Heart left ventricle (tissue), 13 donors: Measurements from ENCODE around the gene BAIAP2L1.

ENCODE experiments used
- CTCF ChIP-seq, 12 donors: fragments of 200-600 bp; sonication (generic) in 4 of 12; IDR thresholded peaks; one replicate each; pipeline versions ENCODE4 v1.5.0 to v1.8.0; 2018 to 2022; ENCODE audit warnings: antibody characterized with exemption in 12 of 12, mild to moderate bottlenecking in 5 of 12
- POLR2A ChIP-seq, 2 donors: fragments of 450-650 bp; IDR thresholded peaks; one replicate each; pipeline ENCODE4 v1.6.1; 2017; ENCODE audit warnings: antibody characterized with exemption in 2 of 2, mild to moderate bottlenecking in 2 of 2, moderate library complexity in 2 of 2
- donor health status: ischemic (EF 13 %, LVEDD 7.1; RV severe dilation, severe dysfunction).
- donor health status: DM: no; HTN: yes; CAD: no.
- donor health status: DM: no; HTN: no; CAD: no.
- donor health status: ischemic (EF 25% LVEDD 6.9; RV normal size, moderate dysfunction).
- donor health status: ischemic (EF 25% LVEDD 5.7; RV mildly dilated, moderate dysfunction).
- donor health status: ischemic (EF 35%, LVEDD 5.7; RV mildly dilated, moderate dysfunction).
- donor health status: nonischemic (EF 11% LVEDD 7.7; RV severe dilation, severe dysfunction).
- donor health status: DM: yes; HTN: yes; CAD: no.
- donor health status: PGD.
- donor health status: ischemic (EF 29% LVEDD 5.4; RV normal size, mild dysfunction).
- donor health status: nonischemic (EF 23%, LVEDD 6.1; RV moderate dilation, normal function).

GRCh38 chr7:98309566-98309965 is 91.3 kb downstream of the BAIAP2L1 start:
- TF ChIP-seq POLR2A (IDR thresholded peaks at IDR 0.05), result no peak
- no peak for TF ChIP-seq CTCF (IDR thresholded peaks at IDR 0.05)
